Spleen (tissue), 11 donors: ENCODE data around the gene HHLA2. TPM values are rescaled to one million over a fixed set of nuclear protein-coding genes. Genes with fewer than 3 reads are reported as not detected.

Source experiments
- DNase-seq: peaks from one replicate; pipeline ENCODE4 v3.0.0-alpha.2; 2020
- H3K27ac ChIP-seq, 8 donors: fragments of 200-600 bp; sonication (generic) in 7 of 8; 1 replicate in 4 of 8; 2 replicates in 4 of 8; pipeline versions ENCODE4 v1.5.0 to v1.8.0; 2016 to 2021; ENCODE audit warnings: inconsistent platforms in 4 of 8, mild to moderate bottlenecking in 4 of 8, moderate library complexity in 1 of 8
- H3K27me3 ChIP-seq, 7 donors: fragments of 200-600 bp; sonication (generic) in 6 of 7; replicated peaks in 1 of 7; 1 replicate in 4 of 7; 2 replicates in 3 of 7; pipeline versions ENCODE4 v1.5.0 to v1.8.0; 2016 to 2021; ENCODE audit warnings: inconsistent platforms in 3 of 7, mild to moderate bottlenecking in 1 of 7
- H3K36me3 ChIP-seq, 6 donors: fragments of 200-600 bp; sonication (generic) in 5 of 6; 1 replicate in 4 of 6; 2 replicates in 2 of 6; pipeline versions ENCODE4 v1.5.0 to v1.8.0; 2016 to 2021; ENCODE audit warnings: inconsistent platforms in 2 of 6
- H3K4me1 ChIP-seq, 6 donors: fragments of 200-600 bp; sonication (generic) in 5 of 6; 1 replicate in 3 of 6; 2 replicates in 3 of 6; pipeline versions ENCODE4 v1.5.0 to v1.8.0; 2016 to 2021; ENCODE audit warnings: inconsistent platforms in 3 of 6
- H3K4me3 ChIP-seq, 8 donors: fragments of 200-600 bp; sonication (generic) in 7 of 8; 1 replicate in 4 of 8; 2 replicates in 4 of 8; pipeline versions ENCODE4 v1.5.0 to v1.8.0; 2016 to 2021; ENCODE audit warnings: inconsistent platforms in 4 of 8, mild to moderate bottlenecking in 4 of 8, moderate library complexity in 2 of 8
- H3K9me3 ChIP-seq, 8 donors: fragments of 200-600 bp; sonication (generic) in 7 of 8; 1 replicate in 4 of 8; 2 replicates in 4 of 8; pipeline versions ENCODE4 v1.5.0 to v1.8.0; 2016 to 2021; ENCODE audit warnings: inconsistent platforms in 4 of 8
- CTCF ChIP-seq, 11 experiments: fragments of 200-600 bp in 7 of 11; fragments of 450-650 bp in 4 of 11; sonication (generic) in 4 of 11; IDR thresholded peaks in 8 of 11; conservative IDR thresholded peaks in 3 of 11; 1 replicate in 7 of 11; 2 replicates in 4 of 11; pipeline versions ENCODE4 v1.4.0 to v1.8.0; 2016 to 2021; ENCODE audit warnings: antibody characterized with exemption in 11 of 11, inconsistent platforms in 4 of 11, mild to moderate bottlenecking in 1 of 11
- POLR2A ChIP-seq, 3 donors: fragments of 450-650 bp; IDR thresholded peaks; one replicate each; pipeline ENCODE4 v1.5.1; 2017; ENCODE audit warnings: antibody characterized with exemption in 3 of 3, mild to moderate bottlenecking in 1 of 3
- POLR2AphosphoS5 ChIP-seq, 3 donors: sonication (generic); formaldehyde crosslinking; IDR thresholded peaks; one replicate each; pipeline ENCODE4 v1.5.1; 2017; ENCODE audit warnings: antibody characterized with exemption in 3 of 3
- WGBS, 5 donors: extraction: QIAGEN DNeasy Blood & Tissue Kit in 3 of 5; methylation state at CpG; one replicate each; pipeline versions ENCODE4 v1.1.5 to v1.1.7; 2013 to 2018; 5-methylcytosine and 5-hydroxymethylcytosine counted together
- intact Hi-C: fragments of 100-400 bp; cut with DNase I; formaldehyde crosslinking; loops from one replicate; pipeline ENCODE4 v1.15.0; 2023; ENCODE audit warnings: low total_unique reads
- polyA plus RNA-seq, 3 donors: library from polyadenylated mRNA; stranded (reverse); fragments of 200-250 nt; gene quantifications; one replicate each; pipeline ENCODE4 v1.2.1, GENCODE V29; 2013
- total RNA-seq, 7 donors: library from RNA; depleted of rRNA in 3 of 7; stranded (reverse); fragments of >200 nt in 3 of 7; fragmentation: NEBNext Ultra II Directional in 4 of 7; extraction: Animal tissue kit (Norgen Biotek cat#: 25700) in 4 of 7; gene quantifications; one replicate each; pipeline versions ENCODE4 v1.1.0 to v1.2.1, GENCODE V29; 2016 to 2021
- donor health status: healthy with polysubstance abuse.
- donor health status: DM: no; HTN: no; CAD: no; lungs with moderate emphysema.
- donor health status: DM: no; HTN: no; CAD: no.
- donor health status: Bipolar disorder and iron deficiency.
- donor health status: healthy.
- donor health status: DM: no; HTN: no; CAD: no.
- donor health status: DM: yes; HTN: yes; CAD: no.

Gene HHLA2
- total and polyA plus RNA-seq, 10 donors: 0.09 to 0.43 (median 0.18) TPM; not detected in 4

GRCh38 chr3:108388136-108389132, 92.1 kb downstream of the HHLA2 start:
- WGBS, 5 donors: 69 to 83% (median 77%) methylated on average over 12 of the region's 12 CpGs
- DNase-seq: no peak

GRCh38 chr3:108389372-108389771, 93.0 kb downstream of the HHLA2 start:
- H3K4me1 ChIP-seq: peaks cover 0 to 8% (median 0%) of the 10 kb centered on the region in 6 donors
- 74 to 89% (median 83%) methylated on average over 1 of the region's 1 CpG for WGBS, 5 donors
- no peak overlapping the region for H3K27ac ChIP-seq
- H3K9me3 ChIP-seq: no peaks in the 10 kb centered on the region
- TF ChIP-seq CTCF (IDR thresholded peaks at IDR 0.05 in 8 of 11, conservative IDR thresholded peaks at IDR 0.05 in 3 of 11) (no peak), POLR2A (IDR thresholded peaks at IDR 0.05) (no peak), POLR2AphosphoS5 (IDR thresholded peaks at IDR 0.05) (no peak)
- no peak overlapping the region for H3K4me3 ChIP-seq
- no peaks in the 10 kb centered on the region for H3K27me3 ChIP-seq
- no peak for DNase-seq
- intact Hi-C loops: no loop called here
- H3K36me3 ChIP-seq: no peaks in the 10 kb centered on the region

More at GRCh38 chr3:108388136-108389132, 92.1 kb downstream of the HHLA2 start:
- no peaks in the 10 kb centered on the region for H3K27me3 ChIP-seq
- H3K4me3 ChIP-seq: no peak overlapping the region
- no peaks in the 10 kb centered on the region for H3K9me3 ChIP-seq
- peaks cover 0 to 8% (median 0%) of the 10 kb centered on the region in 6 donors for H3K4me1 ChIP-seq
- intact Hi-C loops: no loop called here
- no peaks in the 10 kb centered on the region for H3K36me3 ChIP-seq
- H3K27ac ChIP-seq: no peak overlapping the region
- TF ChIP-seq POLR2AphosphoS5 (IDR thresholded peaks at IDR 0.05) (no peak), CTCF (IDR thresholded peaks at IDR 0.05 in 8 of 11, conservative IDR thresholded peaks at IDR 0.05 in 3 of 11) (no peak), POLR2A (IDR thresholded peaks at IDR 0.05) (no peak)

- WGBS, 5 donors: 74 to 89% (median 82%) methylated on average over 3 of the region's 3 CpGs
- DNase-seq: no peak
- peaks cover 0 to 8% (median 0%) of the 10 kb centered on the region in 6 donors for H3K4me1 ChIP-seq
- H3K27ac ChIP-seq: no peak overlapping the region
- no peaks in the 10 kb centered on the region for H3K36me3 ChIP-seq
- H3K27me3 ChIP-seq: no peaks in the 10 kb centered on the region
- TF ChIP-seq CTCF (IDR thresholded peaks at IDR 0.05 in 8 of 11, conservative IDR thresholded peaks at IDR 0.05 in 3 of 11) (no peak), POLR2A (IDR thresholded peaks at IDR 0.05) (no peak), POLR2AphosphoS5 (IDR thresholded peaks at IDR 0.05) (no peak)
- no peaks in the 10 kb centered on the region for H3K9me3 ChIP-seq
- intact Hi-C loops: no loop called here
- no peak overlapping the region for H3K4me3 ChIP-seq
These were observed 95.7 kb downstream of the HHLA2 start for GRCh38 chr3:108391917-108392593.
